HG02970 (cell line): ENCODE results near the gene NELL1.

Source experiments
- ATAC-seq: cut with Tn5 transposase; IDR thresholded peaks from one replicate; pipeline ENCODE4 v1.9.1; 2021; ENCODE audit warnings: mild to moderate bottlenecking, moderate library complexity, moderate number of reproducible peaks; ENCODE audit not compliant: unreplicated experiment, low FRiP score

Gene NELL1

DNA sequence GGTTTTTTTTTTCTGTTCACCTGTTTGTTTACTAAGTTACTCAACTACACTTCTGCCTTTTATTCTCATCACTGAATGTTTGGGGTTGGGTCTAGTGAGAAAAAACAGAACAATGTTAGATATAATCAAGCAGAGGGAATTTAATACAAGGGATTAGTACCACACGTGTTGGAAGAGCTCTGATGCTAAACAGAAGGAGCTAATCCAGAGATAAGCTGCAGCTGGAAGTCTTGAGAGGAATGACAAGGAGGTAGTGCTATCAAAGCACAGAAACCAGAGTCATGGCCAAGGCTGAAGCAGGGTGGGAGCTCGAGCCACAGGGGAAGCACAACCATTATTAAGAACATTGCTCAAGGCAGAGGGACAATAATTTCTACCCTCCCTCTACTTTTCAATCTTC lies 919.4 kb downstream of the NELL1 start:
- ATAC-seq, result no peak

GRCh38 chr11:21602699-21603098 lies 933.3 kb downstream of the NELL1 start:
- no peak for ATAC-seq

GRCh38 chr11:21603886-21604285 lies 934.5 kb downstream of the NELL1 start:
- ATAC-seq, result no peak

DNA sequence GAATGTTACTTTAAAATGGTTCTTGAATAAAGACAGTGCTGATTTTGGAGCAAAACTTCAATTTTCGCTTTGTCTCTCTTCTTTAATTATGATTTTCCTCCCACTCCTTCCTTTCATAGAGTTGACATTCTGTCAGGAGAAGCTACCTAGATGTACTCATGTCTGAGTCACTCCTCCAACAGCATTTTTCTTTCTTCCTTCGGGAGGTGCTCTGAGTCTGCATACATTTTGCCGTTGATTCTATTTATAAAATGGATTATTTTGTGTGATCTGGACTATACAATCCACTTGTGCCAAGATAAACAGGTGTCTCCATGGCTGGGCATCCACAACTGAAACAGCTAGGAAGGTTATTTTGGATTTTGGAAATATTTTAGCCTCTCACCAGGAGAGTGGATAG lies 935.2 kb downstream of the NELL1 start:
- no peak for ATAC-seq

DNA sequence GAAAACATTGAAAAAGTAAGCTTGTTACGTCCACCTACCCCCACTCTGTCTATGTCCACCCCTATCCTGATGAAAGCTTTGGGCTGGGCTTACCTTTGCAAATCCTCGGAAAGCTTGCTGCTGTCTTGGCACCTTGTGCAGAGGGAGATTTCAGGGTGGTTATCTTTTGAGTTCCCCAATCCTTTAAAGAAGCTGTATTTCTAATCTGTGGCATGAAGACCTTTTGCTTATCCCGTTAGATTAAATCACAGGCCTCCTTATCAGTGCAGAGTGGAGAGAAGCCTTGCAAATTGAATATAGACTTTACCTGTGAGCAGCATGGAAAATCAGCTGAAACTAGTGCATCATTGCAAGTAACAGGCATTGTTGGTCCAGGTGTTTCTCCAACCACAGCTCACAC lies 942.9 kb downstream of the NELL1 start:
- no peak for ATAC-seq

GRCh38 chr11:21614961-21615360 lies 945.6 kb downstream of the NELL1 start:
- ATAC-seq, result no peak

GRCh38 chr11:21615955-21616371 lies 946.6 kb downstream of the NELL1 start:
- ATAC-seq, result no peak

DNA sequence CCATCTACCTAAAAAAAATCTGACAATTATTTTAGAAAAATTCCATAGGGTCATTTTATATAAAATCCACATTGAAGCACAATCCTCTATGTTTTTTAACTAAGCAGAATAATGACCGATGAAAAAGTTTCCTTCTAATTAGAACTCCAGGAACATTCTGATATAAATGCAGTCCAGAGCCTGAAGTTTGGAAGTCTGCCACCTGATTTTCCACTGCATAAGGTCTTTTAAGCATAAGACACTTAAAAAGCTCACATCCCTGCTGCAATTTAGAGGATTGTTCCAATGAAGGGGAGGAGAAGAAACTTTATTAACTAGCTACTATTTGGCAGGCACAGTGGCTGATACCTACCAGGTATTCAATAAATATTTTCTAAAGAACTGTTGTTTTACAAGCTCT lies 953.2 kb downstream of the NELL1 start:
- ATAC-seq, result no peak

- ATAC-seq, result no peak
Measured at GRCh38 chr11:21622995-21623394, 953.6 kb downstream of the NELL1 start.
